Endometrial microvascular endothelial cells (primary cell): Measurements from ENCODE around the gene SPRR5. TPM values are rescaled to one million over a fixed set of nuclear protein-coding genes. Genes with fewer than 3 reads are reported as not detected.

ENCODE experiments used
- in situ Hi-C: cut with HindIII; loops from 2 replicates; pipeline ENCODE4 v1.10.0; 2017; ENCODE audit warnings: low sequenced_read_pairs, low pct_unique_long_range_greater_than_20kb; ENCODE audit errors: inconsistent ontology term
- total RNA-seq: library from RNA; depleted of rRNA; stranded (reverse); fragments of >200 nt; gene quantifications from one replicate; pipeline ENCODE4 v1.2.3, GENCODE V29; 2015; ENCODE audit errors: inconsistent ontology term

SPRR5 gene, protein sequence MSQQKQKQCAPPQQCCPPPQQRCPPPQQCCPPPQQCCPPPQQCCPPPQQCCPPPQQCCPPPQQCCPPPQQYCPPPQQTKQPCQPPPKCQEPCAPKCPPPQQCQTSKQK
- not detected for total RNA-seq

DNA sequence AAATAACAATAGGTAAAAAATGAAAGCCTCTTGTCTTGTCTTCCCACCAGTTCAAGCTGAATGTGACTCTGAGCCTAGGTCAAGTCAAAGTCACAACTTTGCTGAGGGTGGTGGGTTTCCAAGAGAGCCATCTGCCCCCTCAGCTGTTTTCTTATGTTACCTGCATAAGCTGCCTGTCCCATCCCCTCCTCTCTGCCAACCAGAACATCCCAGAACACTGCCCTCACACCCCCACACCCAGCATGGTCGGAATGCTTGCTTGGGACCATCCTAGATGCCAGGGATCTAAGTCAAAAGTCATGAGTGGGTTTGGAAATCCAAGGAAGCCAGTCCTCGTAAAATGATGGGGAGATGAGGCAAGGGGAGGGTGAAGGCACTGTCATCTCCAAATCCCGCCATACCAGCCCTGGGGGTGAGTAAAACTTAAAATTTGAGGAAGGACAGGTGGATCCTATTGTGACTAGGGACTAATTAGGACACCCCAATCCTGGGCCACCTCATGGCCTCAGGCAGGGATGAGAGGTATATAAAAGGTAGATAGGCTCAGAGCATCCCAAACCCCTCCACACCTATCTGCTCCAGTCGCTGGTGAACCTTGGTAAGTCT, at the start of gene SPRR5:
Gene SPRR5, plus strand, starts transcription at position 556 of the 606 bp plus-strand sequence. CDS start 1,349 bp downstream, outside the sequence.
- in situ Hi-C loops: no loop called here

DNA sequence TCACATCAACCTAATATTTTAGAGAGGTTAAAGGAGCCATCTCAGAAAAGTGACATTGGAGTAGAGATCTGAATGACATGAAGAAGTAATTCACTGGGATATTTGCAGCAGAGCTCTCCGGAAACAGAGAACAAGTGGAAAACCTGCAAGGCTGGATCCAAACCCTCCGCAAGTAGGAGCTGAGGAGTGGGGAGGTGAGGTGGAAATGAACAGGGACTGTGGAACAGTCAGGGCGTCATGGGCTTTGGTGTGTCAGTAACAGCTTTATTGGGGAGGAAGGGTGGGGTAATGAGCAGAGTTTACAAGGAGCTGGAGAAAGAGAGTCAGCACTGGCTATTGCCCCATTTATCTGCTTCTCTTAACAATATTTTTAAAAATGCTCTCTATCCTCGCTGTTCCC, 48.0 kb upstream of the SPRR5 start:
- in situ Hi-C loops: no loop called here

DNA sequence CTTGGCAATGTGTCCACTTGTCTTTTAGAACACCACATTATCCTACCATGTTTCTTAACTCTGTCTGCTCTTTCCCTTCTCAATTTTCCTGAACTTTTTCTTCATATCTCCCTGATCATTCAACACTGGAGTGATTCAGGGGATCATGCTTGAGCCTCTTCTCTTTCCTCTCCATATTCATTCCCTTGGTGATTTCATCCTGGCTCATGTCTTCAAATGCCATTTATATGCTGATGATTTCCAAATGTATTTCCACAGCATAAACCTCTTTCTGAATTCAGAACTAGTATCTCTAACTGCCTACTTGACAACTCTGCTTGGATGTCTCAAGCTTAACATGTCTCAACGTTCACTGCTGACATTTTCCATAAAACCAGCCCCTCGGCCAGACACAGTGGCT, 47.1 kb upstream of the SPRR5 start:
- in situ Hi-C loops: no loop called here

DNA sequence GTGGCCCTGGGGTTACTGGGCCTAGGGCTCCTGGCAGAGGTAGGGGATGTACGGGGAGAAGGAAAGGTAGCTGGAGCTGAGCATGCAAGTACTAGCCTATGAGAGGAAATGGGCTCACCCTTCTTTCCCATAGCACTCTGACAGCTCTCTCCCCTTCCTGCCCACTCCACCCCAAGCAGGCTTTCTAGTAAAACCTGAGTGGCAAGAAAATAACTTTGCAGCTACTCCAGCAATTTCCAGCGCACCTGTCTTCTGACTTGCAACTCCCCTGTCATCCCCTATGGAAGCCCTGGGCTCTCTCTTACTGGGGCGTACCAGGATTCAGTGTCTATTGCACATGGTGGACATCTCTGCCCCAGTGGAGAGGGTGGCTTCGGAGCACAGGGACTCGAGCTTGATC, 45.4 kb upstream of the SPRR5 start:
- in situ Hi-C loops: no loop called here

DNA sequence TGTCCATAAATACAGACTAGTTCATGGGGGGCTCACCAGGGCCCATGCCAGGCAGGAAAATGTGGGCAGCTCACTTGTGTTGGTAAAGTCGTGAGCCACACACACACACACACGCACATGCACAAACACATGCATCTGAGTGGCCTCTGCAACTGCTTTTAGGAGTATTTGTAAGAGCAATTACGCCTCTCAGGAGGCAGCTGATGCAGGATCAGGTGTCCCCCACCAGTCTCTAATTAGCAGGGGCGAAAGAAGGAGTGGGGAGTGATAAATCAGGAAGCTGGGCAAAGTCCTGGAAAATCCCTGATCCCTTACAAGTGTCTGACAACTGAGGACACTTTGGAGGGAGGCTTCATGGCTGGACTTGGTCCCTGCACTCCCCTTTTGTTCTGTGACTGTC, 44.4 kb upstream of the SPRR5 start:
- in situ Hi-C loops: no loop called here

DNA sequence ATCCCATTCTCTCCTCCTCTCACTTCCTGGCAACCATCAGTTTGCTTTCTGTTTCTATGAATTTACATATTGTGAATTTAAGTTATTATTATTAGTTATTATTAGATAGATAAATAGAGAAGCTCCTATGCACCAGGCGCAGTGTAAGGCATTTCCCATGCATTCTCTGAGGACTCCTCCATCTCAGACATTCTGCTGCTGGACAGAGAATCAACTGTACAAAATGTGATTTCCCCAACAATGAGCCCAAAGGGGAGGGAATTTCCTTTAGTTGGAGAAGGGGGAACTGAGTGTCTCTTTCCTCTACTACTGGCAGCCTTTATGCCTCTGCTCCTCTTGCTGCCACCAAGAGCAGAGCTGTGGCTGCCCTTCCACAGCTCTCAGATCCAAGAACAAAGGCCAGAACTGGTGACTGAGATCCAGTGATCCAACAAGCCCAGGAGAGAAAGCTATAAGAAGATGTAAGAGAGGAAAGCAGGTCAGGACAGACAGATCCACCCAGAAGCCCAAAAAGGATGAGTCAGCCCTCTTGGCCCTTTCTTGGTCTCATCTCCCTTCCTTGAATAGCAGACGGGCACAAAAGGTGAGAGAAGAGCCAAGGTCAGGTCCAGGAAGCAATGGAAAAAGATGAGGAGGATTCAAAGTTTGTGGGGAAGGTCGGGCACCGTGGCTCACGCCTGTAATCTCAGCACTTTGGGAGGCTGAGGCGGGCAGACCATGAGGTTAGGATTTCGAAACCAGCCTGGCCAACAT, 42.1 kb upstream of the SPRR5 start:
- in situ Hi-C loops: no loop called here

DNA sequence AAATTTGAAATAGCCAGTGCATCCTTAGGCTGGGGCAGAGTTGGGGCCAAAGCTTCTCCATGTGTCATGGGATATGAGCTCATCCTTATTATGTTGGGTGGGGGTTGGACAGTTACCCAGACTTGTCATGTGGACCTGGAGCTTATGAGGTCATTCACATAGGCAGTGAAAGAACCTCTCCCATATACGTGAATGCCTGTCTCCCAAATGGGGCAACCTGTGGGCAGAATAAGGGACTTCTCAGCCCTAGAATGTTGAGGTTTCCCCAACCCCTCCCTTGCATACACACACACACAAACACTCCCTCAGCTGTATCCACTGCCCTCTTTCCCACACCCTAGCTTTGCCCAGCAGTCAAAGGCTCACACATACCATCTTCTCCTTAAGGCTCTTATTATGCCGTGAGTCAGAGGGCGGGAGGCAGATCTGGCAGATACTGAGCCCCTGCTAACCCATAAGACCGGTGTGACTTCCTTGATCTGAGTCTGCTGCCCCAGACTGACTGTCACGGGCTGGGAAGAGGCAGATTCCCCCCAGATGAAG, 40.9 kb upstream of the SPRR5 start:
- in situ Hi-C loops: no loop called here

DNA sequence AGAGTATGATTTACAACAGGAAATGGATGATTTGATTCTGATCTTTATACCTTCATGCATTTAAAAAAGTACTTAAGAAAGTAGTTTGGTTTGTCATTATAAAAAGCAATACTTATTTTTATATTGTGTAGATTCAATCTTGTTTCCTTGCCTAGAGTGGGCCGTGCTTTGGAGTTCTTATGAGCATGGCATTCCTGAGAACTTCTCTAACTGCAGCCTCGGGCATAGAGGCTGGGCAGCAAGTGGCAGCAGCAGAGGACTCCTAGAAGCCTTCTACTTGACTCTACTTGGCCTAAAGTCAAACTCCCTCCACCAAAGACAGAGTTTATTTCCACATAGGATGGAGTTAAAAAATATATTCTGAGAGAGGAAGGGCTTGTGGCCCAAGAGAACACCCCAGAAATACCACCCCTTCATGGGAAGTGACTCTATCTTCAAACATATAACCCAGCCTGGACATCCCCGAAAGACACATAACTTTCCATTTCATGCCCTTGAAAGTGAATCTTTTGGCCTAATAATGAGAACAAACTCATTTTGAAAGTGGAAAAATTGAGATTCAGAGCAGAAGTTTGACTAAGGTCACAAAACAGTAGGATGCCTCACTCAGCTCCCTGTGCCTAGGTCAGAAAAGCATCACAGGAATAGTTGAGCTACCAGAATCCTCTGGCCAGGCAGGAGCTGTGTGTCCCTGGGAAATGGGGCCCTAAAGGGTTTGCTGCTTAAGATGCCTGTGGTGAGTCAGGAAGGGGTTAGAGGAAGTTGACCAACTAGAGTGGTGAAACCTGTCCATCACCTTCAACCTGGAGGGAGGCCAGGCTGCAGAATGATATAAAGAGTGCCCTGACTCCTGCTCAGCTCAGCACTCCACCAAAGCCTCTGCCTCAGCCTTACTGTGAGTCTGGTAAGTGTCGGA, 39.1 kb upstream of the SPRR5 start, which contains the start of gene IVL:
Gene IVL, plus strand, starts transcription at position 861 of the 916 bp plus-strand sequence. CDS start 1,252 bp downstream, outside the sequence.
- in situ Hi-C loops: no loop called here

DNA sequence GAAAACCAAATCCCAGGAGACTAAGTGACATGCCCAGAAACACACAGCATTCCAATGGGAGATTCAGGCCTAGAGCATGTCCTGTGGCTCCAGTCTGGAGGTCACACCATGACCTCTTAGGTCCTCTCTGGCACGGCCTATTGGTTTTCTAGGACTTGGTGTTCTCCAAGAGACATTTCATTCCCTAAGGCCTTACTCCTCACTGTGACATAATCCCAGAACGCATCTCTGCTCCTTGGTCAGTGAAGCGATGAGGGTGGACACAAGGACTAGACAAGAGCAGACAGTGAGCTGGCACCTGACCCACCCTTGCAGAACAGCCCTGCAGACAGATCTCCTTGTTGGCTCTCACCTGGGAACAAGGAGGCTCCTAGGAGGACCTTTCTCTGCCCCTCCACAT, 37.8 kb upstream of the SPRR5 start:
- in situ Hi-C loops: no loop called here

DNA sequence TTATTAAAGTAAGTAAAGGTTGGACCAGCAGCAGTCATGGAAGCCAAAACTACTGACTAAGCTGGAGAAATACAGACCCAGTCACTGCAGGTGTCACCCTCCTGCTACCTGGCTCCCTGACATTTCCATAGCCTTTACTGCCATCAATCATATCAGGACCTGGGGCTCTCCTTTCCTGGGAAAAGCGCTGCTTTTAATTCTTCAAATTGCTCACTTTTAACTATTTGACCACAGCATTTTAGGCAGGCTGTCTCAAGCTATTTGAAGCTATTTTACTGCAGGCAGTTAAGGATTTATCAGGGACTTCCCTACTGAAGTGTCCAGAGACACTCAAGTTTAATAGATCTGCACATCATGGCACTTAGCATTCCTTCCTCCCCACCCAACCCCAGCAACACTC, 34.5 kb upstream of the SPRR5 start:
- in situ Hi-C loops: no loop called here

DNA sequence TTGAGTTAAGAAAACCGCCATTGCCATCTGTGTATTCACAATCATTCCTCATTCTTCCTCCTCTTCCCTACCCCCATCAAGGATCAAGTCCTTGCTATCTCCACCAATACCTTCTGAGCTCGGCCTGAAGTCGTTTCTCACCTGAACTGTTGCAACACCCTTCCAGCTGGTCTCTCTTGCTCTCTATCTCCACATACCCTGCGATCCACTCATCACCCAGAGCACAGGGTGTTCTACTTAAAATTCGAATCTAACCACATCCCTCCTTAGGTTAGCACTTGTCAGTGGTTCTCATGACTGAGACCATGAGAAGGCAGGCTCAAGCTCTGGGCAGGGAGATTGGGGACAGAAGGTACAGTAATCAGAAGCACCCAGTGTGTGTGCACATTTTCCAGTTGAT, 34.1 kb upstream of the SPRR5 start:
- in situ Hi-C loops: no loop called here

DNA sequence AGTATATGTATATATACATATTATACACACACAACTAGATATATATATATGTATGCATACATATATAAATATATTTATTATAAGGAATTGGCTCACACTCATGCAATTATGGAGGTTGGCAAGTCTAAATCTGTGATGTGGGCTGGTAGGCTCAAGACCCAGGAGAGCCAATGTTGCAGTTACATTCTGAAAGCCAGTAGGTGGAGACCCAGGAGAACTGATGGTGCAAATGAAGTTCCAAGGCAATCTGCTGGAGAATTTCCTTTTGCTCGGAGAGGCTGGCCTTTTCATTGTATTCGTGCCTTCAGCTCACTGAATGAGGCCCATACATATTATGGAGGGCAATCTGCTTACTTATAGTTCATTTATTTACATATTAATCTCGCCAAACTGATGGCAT, 29.2 kb upstream of the SPRR5 start:
- in situ Hi-C loops: no loop called here

DNA sequence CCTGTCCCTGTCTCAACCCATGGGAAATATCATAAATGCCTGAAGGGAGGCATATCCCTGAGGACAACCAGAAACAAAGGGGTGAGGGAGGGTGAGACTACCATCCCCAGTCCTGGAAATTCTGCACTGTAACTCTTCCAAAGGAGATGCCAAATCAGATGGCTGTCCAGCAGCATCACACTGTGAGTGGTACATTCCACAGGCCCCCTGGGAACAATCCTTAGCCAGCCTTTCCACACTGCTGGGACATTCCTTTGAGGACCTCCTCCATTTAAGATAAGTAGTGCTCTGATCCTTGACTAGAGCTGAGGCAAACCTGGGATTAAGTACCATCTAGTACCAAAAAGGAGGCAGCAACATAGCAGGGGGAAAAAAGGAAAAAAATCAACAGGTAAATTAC, 27.9 kb upstream of the SPRR5 start:
- in situ Hi-C loops: no loop called here

DNA sequence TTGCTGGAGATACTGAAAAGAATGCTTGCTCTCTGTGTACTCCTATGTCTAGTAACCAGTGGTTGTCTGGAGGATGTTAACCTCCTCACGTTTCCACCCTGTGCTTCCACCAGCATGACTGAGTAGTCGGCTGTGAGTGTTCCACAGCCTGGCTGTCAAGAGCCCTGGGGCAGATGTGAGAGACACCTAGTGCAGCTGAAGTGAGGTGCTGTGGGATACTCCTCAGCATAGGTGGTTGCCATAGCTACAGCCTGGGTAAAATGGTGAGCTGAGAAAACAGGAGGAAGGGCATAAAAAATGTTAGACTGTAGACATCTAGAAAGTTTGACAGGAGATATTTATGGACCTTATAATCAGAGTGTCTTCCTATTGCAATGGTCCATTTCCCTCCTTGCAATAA, 22.8 kb upstream of the SPRR5 start:
- in situ Hi-C loops: no loop called here

DNA sequence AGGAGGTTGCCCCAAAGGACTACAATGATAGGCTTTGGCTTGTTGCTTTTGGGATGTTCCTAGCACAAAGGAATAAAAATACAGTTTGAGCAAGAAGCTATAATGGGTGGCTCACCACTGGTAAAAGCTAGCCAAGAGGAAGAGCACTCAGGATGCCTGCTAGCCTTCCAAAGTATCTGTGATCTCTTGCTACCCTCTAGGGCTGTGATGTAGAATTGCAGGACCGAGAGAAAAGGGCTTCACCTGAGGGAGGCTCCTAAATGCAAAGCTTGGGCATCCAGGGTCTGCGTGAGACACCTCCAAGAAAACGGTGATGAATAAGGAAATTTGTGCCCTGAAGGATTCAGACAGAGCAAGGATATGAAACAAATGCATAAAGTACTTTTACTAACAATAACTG, 20.9 kb upstream of the SPRR5 start:
- in situ Hi-C loops: no loop called here

DNA sequence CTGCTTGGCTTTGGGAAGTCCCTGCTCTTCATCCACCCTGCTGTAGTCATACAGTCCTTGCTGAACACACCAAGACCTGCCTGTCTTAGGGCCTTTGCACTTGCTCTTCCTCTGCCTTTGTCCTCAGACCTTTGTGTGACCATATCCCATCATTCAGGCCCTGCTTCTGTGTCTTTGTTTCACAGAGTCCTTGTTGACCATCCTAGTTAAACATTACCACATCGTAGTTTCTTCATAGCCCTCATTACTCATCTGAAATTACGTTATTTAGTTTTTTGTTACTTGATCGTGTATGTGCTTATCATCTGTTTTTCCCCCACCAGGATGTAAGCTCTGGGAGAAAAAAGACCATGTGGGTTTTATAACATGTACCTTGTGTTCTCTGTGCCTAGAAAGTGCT, 18.3 kb upstream of the SPRR5 start:
- in situ Hi-C loops: no loop called here

DNA sequence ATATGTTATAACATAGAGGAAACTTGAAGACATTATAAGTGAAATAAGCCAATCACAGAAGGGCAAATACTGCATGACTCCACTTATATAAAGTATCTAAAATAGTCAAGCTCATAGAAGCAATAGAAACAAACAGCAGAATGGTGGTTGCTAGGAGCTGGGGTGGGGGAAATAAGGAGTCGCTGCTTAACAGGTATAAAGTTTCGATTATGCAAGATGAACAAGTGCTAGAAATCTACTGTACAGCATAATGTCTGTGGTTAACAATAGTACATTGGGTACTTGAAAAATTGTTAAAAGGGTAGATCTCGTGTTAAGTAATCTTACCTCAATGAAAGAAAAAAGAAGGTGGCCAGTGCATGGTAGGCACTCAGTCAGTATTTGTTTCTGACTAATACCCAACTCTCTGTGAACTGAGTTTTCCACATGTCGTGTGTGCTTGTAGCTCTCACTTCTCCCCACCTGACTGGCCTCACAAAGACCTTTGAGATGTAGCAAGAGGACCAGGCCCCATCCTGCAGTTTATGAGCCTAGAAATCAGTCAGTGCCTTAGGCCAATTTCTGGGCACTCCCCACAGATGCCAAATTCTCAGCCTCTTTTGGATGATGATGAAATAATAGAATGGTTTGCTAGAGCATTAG, 14.7 kb upstream of the SPRR5 start:
- in situ Hi-C loops: no loop called here

DNA sequence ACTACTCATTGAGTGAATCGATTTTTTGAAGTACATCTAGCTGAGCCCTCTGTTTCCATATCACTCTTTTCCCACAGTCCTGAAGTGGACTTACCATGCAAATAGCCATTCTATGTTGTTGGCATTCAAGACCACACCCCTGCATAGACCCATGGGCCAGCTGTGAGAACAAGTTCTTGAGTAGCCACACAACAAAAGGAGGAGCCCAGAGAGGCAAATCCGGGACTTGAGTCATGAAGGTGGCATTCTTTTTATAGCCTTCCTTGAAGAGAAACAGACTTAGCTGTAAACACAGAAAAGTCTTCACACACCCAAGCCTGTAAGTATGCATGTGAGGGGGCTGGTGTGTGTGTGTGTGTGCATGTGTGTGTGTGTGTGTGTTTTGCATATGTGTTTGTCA, 13.8 kb upstream of the SPRR5 start:
- in situ Hi-C loops: no loop called here

DNA sequence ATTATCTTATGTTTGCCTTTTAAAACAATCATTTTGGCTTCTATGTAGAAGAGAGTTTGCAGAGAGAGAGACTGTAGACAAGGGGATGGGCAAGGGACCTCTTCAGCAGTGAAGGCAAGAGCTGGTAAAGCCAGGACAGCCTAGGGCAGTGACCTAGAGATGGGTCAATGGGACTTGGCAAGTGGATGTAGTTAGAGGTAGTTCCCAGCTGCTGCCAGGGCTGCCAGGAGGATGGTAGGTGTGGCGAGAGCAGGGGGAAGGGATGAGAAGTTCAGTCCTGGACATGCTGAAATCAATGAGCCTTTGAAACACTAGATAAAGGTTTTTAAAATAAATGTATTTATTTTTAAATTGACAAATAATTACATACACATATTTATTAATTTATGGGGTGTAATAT, 6.4 kb upstream of the SPRR5 start:
- in situ Hi-C loops: no loop called here
